ENCODE measurements around the gene INO80.
"Not testable (repeated sequence)": the region's sequence is repeated elsewhere in the genome, so short reads cannot be mapped to it uniquely, and the experiment has no call there.

INO80 gene
- 87.6 to 103 reads per million in 2 donors for total RNA-seq

DNA sequence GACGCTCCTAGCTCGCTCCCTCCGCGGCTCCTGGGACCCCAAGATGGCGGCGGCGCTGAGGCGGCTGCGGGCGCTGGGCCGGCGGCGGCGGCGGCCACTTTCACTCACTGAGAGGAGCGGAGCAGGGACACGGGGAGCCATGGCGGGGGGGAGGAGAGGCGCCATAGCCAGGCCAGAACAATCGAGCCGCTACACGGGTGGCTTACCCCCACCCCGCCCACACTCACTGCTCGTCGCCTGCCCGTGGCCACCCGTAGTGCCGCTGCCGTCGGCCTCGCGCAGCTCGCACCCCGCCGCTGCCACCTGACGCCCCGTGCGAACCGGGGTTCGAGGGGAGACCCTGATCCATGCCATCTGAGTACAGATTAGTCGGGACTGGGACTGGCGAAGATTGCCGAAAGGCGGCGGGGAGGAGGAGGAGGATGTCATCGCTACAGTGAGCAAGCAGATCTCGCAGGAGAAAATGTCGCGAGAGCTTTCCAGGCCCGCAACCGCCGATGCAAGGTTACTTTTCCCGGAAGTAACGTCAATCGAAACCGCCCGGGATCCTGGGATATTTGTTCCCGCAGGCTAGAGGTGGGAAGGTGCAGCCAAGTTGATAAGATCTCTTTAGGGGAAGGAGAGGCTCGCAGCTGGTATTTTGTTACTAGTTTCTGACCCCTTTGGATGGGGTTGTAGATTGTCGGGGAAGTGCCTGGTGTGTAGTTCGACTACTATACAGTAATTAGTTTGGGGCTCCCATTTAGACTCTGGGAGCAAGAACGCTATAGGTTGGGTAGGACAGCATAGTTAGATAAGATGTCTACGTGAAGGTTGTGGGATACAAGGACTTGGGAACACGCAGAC lies at the start of gene INO80:
Gene INO80, minus strand, starts transcription at position 165 of the 846 bp plus-strand sequence. CDS start 19,970 bp downstream, outside the sequence.
- DNase-seq: peak; percentile 78 to 98 (median 93)

- DNase-seq: no peak
Measured at GRCh38 chr15:41161736-41162135, 45.7 kb upstream of the INO80 start.

DNA sequence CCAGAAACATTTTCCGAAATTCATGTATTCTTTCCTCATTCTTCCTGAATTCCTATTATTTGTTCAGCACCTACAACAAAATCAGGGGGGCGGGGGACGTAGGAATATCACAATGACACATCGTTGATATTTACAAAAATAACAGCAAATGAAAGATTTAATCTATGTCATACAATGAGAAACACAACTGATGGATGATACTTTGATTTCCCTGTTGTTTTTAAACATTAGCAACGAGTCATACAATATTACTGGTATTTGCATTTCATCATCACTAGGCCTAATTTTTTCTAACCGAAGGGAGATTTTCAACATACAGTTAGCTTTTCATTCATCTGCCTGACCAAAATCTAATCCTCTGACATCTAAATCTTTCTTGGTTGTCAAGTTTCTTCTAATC lies 45.3 kb upstream of the INO80 start:
- no peak for DNase-seq

DNA sequence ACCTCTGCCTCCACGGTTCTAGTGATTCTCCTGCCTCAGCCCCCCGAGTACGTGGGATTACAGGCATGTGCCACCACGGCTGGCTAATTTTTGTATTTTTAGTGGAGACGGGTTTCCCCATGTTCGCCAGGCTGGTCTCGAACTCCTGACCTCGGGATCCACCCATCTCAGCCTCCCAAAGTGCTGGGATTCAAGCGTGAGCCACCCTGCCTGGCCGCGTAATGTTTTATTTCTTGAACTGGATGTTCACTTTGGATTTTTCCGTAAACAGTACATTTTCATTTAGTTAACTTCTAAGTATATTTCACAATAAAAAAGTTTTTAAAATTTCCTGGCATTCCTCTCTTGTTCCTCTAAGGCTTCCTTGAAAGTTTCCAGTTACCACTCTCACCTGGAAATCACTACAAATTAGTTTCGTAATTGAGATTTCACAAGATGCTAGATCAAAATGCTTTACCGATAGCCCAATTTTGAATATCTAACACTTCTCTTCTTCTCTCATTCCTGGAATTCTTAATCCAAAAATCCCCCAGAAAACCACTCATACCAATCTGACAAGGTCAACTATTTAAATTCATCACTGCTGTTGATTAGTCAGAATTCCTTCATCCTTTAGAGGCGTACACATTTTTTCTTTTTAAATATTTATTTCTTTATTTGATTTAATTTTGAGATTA lies 44.7 kb upstream of the INO80 start:
- DNase-seq: no peak

- DNase-seq: no peak
Measured at GRCh38 chr15:41154412-41154811, 38.3 kb upstream of the INO80 start.

GRCh38 chr15:41153733-41154132 lies 37.7 kb upstream of the INO80 start:
- DNase-seq: no peak

- DNase-seq: no peak
Measured at GRCh38 chr15:41151451-41152005, 35.4 kb upstream of the INO80 start.

DNA sequence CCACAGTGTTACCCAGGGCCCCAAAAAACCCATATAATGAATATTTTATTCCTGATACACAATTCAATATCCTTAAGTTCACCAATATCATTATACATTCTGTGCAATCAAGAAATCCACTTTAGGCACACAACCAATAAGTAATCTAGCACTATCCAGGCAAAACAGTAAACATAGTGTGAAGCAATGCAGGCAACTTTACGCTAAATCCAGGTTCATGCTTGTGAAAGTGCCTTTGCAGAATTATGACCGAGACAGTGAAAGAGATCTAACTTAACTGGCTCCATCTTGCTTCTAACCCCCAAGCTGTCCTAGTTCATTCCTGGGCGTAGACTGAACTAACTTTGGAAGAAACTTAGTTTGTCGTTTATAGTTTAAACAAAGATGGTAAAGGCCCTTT lies 34.2 kb upstream of the INO80 start:
- DNase-seq: no peak

DNA sequence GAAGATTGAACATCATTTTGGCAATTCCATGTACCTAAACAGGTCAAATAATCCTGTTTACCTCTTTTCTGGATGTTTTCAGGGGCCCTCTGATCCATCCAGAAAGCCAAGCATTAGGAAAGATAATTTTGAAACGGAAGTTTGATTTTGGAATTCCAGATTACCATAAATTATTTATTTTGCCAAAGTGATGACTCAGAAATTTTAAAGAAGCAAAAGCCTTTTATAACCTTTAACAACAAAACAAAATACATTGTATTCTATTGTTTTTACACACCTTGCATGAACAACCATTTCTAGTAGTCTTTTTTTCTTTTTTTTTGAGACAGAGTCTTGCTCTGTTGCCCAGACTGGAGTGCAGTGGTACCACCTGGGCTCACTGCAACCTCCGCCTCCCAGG lies 32.0 kb upstream of the INO80 start:
- DNase-seq: no peak

GRCh38 chr15:41139619-41140018 lies 23.5 kb upstream of the INO80 start:
- no peak for DNase-seq

- not testable (repeated sequence) for DNase-seq
Measured at GRCh38 chr15:41139112-41139511, 23.0 kb upstream of the INO80 start.

DNA sequence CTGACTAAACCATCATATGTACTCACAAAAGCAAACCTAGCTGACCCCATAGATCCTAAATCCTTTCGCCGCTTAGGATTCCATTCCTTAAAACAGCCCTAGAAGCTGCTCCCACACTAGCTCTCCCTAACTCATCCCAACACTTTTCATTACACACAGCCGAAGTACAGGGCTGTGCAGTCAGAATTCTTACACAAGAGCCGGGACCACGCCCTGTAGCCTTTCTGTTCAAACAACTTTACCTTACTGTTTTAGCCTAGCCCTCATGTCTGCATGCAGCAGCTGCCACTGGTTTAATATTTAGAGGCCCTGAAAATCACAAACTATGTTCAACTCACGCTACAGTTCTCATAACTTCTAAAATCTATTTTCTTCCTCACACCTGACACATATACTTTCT lies 19.5 kb upstream of the INO80 start:
- not testable (repeated sequence) for DNase-seq

- DNase-seq: no peak
Measured at GRCh38 chr15:41133454-41133853, 17.4 kb upstream of the INO80 start.

- DNase-seq: not testable (repeated sequence)
Measured at GRCh38 chr15:41132094-41132493, 16.0 kb upstream of the INO80 start.

- DNase-seq: no peak
Measured at GRCh38 chr15:41128174-41128902, 12.3 kb upstream of the INO80 start.

DNA sequence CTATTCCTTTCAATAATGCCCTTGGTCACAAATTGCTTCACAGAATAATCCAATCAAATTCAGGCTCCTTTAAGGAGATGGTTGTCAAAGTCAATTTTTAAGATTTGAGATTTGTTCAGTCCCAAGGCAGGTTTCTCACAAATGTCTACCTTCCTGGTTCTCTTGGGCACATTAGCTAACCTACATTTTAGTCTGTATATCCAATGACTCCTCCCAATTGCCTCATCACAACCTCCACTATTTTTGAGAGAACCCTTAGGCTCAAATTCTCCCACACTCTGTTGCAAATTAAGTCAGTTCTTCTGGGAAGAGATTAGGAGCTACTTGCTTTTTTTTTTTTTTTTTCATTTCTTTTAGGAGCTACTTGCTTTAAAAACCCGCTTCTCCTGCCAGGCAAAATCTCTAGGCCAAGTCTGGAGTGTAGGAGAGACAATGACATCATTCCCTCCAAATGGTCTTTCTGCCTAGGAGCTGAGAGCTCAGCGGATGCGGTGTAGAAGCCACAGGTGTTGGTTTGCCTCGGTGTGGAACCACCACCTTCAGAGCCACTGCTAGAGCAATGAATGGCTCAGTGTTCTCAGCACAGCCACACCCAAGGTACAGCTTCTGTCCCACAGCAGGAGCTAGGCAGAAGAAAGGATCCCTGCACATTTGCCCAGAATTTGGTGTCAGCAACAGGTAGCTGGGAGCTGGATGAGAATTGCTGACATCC lies 10.0 kb upstream of the INO80 start:
- peak in 1 of 5 experiments; percentile 46 for DNase-seq

GRCh38 chr15:41125063-41125669 lies 9.1 kb upstream of the INO80 start:
- no peak for DNase-seq

GRCh38 chr15:41124058-41124457 lies 8.0 kb upstream of the INO80 start:
- no peak for DNase-seq

- DNase-seq: no peak
Measured at GRCh38 chr15:41122849-41123248, 6.8 kb upstream of the INO80 start.

GRCh38 chr15:41121951-41122350 lies 5.9 kb upstream of the INO80 start:
- no peak for DNase-seq

- DNase-seq: peak in 1 of 5 experiments; percentile 3
Measured at GRCh38 chr15:41116962-41117252, 827 bp upstream of the INO80 start.

- peak; percentile 50 to 80 (median 71) for DNase-seq
Measured at GRCh38 chr15:41115652-41116115, 396 bp downstream of the INO80 start.

All from T-helper 2 cell (primary cell).